Fibroblast of pulmonary artery (primary cell): ENCODE results near the gene AKAP13.

ENCODE experiments used
- DNase-seq: peaks from one replicate; pipeline ENCODE4 v3.0.0-alpha.2; 2010; ENCODE audit warnings: low read depth
- H3K4me3 ChIP-seq: replicated peaks from 2 replicates; pipeline ENCODE4 v1.5.1; 2011; ENCODE audit warnings: low read depth, mild to moderate bottlenecking, control low read depth, low read length, moderate library complexity
- CTCF ChIP-seq: IDR thresholded peaks from 2 replicates; pipeline ENCODE4 v1.5.1; 2011; ENCODE audit warnings: mild to moderate bottlenecking, control low read depth, low read length, inconsistent platforms; ENCODE audit errors: missing control alignments

Gene AKAP13

GRCh38 chr15:85463976-85464375 lies 83.6 kb downstream of the AKAP13 start:
- TF ChIP-seq CTCF = no peak
- H3K4me3 ChIP-seq = no peak overlapping the region
- no peak for DNase-seq

DNA sequence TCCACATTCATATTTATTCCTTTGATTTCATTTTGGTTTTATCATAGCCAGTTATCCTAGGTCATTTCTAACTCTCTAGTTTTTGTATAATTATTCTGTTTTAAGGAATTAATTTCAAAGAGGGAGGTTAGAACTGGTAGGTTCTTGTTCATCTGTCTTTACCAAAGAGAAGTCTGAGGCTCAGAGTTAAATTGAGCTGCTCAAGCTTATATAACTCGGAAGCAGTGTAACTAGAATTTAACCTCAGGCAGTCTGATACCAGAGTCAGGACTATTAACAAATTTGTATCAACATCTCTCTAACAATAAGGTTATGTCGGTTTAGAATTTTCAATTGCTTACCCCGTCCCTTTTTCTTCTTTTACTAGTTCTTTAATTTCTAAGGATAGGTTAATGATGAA lies 84.1 kb downstream of the AKAP13 start:
- no peak for TF ChIP-seq CTCF
- H3K4me3 ChIP-seq = no peak overlapping the region
- DNase-seq = no peak

GRCh38 chr15:85470563-85471271 lies 90.3 kb downstream of the AKAP13 start:
- DNase-seq = no peak
- TF ChIP-seq CTCF = no peak
- no peak overlapping the region for H3K4me3 ChIP-seq

DNA sequence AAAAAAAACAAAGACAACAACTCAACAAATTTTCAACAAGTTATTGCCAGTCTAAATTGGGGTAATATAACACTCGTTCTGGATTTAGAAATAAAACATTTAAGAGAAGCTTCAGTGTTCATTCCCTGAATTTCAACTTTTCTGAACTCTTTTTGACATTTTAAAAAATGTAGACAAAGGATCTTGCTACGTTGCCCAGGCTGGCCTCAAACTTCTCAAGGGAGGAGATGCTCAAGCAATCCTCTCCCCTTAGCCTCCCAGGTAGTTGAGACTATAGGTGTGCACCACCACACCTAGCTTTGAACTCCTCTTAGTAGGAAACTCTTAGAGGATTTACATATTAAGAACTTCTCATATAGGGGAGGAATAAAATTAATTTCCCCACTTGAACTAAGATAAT lies 91.9 kb downstream of the AKAP13 start:
- no peak for DNase-seq
- no peak overlapping the region for H3K4me3 ChIP-seq
- no peak for TF ChIP-seq CTCF

GRCh38 chr15:85473455-85473854 lies 93.1 kb downstream of the AKAP13 start:
- DNase-seq = peak; percentile 50

DNA sequence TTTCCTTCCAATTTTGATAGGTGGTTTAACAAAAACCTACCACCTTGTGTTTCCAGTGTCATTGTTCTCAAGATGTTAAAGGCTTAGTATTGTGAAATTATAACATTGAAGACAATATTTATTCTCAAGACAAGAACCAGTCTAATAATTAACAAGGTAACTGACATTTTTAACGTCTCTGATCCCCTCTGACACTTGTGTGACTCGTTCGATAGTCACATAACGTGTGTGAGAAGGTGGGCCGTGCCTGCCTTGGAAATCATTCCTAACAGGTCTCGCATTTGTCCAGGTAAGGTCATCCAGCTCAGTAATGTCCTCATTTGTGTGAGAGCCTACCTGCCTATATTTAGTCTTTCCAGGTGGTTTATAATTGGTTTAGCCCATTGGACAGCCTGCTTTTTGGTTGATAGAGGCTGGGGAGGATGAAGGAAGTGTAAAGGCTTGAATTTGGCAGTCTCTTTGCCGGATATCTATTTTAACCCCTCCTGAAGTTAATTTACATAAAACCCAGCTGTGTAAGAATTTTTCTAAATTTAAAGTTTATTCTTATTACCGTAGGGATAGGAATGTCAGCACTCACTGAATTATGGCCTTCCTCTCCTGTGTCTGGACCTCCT lies 94.4 kb downstream of the AKAP13 start:
- no peak for TF ChIP-seq CTCF
- DNase-seq = no peak

More at GRCh38 chr15:85473455-85473854, 93.1 kb downstream of the AKAP13 start:
- no peak overlapping the region for H3K4me3 ChIP-seq
- no peak for TF ChIP-seq CTCF

GRCh38 chr15:85475317-85475701 lies 94.9 kb downstream of the AKAP13 start:
- no peak for DNase-seq
- TF ChIP-seq CTCF = no peak
- no peak overlapping the region for H3K4me3 ChIP-seq

More for the DNA sequence above, 94.4 kb downstream of the AKAP13 start:
- H3K4me3 ChIP-seq = no peak overlapping the region
